ENCODE data around the gene CHGA.

The CHGA gene

GRCh38 chr14:92981726-92982125 lies 58.8 kb downstream of the CHGA start:
- H3K4me1 ChIP-seq (ENCODE audit: insufficient read depth, low read length) = no peaks in the 10 kb centered on the region
- H3K27me3 ChIP-seq (ENCODE audit: insufficient read depth, low read length, poor library complexity) = no peaks in the 10 kb centered on the region
- no peak overlapping the region for H3K27ac ChIP-seq (ENCODE audit: low read length)
- no peak overlapping the region for H3K4me2 ChIP-seq (ENCODE audit: insufficient read depth, low read length)
- H3K9me3 ChIP-seq (ENCODE audit: insufficient read depth, low read length, severe bottlenecking) = peaks cover 41% of the 10 kb centered on the region
- no peak for TF ChIP-seq EZH2 (IDR thresholded peaks at IDR 0.05; ENCODE audit: borderline replicate concordance, low read depth, low read length, severe bottlenecking)
- no peak for TF ChIP-seq CTCF (IDR thresholded peaks at IDR 0.05; ENCODE audit: borderline replicate concordance, extremely low read depth, low read length, poor library complexity, severe bottlenecking)
- H3K79me2 ChIP-seq (ENCODE audit: insufficient read depth, low read length) = no peaks in the 10 kb centered on the region
- H2AFZ ChIP-seq (ENCODE audit: low read depth, low read length) = no peak overlapping the region
- H3K4me3 ChIP-seq (ENCODE audit: low read depth in 1 of 2, low read length in 2 of 2) = no peak overlapping the region
- no peak overlapping the region for H3K9ac ChIP-seq (ENCODE audit: low read depth, low read length)
- ATAC-seq (ENCODE audit: insufficient read depth, low read depth) (no peak), DNase-seq (no peak)
- H4K20me1 ChIP-seq (ENCODE audit: insufficient read depth, low read length) = no peaks in the 10 kb centered on the region
- H3K36me3 ChIP-seq (ENCODE audit: insufficient read depth, low read length) = peaks cover 54% of the 10 kb centered on the region

GRCh38 chr14:92982956-92983355 lies 60.0 kb downstream of the CHGA start:
- Histone ChIP-seq H2AFZ (ENCODE audit: low read depth, low read length) (no peak overlapping the region), H3K4me1 (ENCODE audit: insufficient read depth, low read length) (no peaks in the 10 kb centered on the region), H3K4me2 (ENCODE audit: insufficient read depth, low read length) (no peak overlapping the region), H3K4me3 (ENCODE audit: low read depth in 1 of 2, low read length in 2 of 2) (no peak overlapping the region), H3K79me2 (ENCODE audit: insufficient read depth, low read length) (no peaks in the 10 kb centered on the region), H4K20me1 (ENCODE audit: insufficient read depth, low read length) (peaks cover 5% of the 10 kb centered on the region; the same call in 1 of the 2 replicates), H3K9ac (ENCODE audit: low read depth, low read length) (no peak overlapping the region), H3K27ac (ENCODE audit: low read length) (no peak overlapping the region), H3K36me3 (ENCODE audit: insufficient read depth, low read length) (peaks cover 44% of the 10 kb centered on the region), H3K27me3 (ENCODE audit: insufficient read depth, low read length, poor library complexity) (no peaks in the 10 kb centered on the region), H3K9me3 (ENCODE audit: insufficient read depth, low read length, severe bottlenecking) (peaks cover 34% of the 10 kb centered on the region)
- ATAC-seq (ENCODE audit: insufficient read depth, low read depth) = no peak
- no peak for DNase-seq
- TF ChIP-seq EZH2 (IDR thresholded peaks at IDR 0.05; ENCODE audit: borderline replicate concordance, low read depth, low read length, severe bottlenecking) = no peak
- TF ChIP-seq CTCF (IDR thresholded peaks at IDR 0.05; ENCODE audit: borderline replicate concordance, extremely low read depth, low read length, poor library complexity, severe bottlenecking) = no peak

- ATAC-seq (ENCODE audit: insufficient read depth, low read depth) (no peak), DNase-seq (no peak)
- Histone ChIP-seq H3K27me3 (ENCODE audit: insufficient read depth, low read length, poor library complexity) (no peaks in the 10 kb centered on the region), H3K4me1 (ENCODE audit: insufficient read depth, low read length) (no peaks in the 10 kb centered on the region), H3K79me2 (ENCODE audit: insufficient read depth, low read length) (no peaks in the 10 kb centered on the region), H2AFZ (ENCODE audit: low read depth, low read length) (no peak overlapping the region), H3K9me3 (ENCODE audit: insufficient read depth, low read length, severe bottlenecking) (peaks cover 22% of the 10 kb centered on the region), H3K4me2 (ENCODE audit: insufficient read depth, low read length) (no peak overlapping the region), H3K9ac (ENCODE audit: low read depth, low read length) (no peak overlapping the region), H3K27ac (ENCODE audit: low read length) (no peak overlapping the region), H4K20me1 (ENCODE audit: insufficient read depth, low read length) (peaks cover 8% of the 10 kb centered on the region; the same call in 1 of the 2 replicates), H3K36me3 (ENCODE audit: insufficient read depth, low read length) (peaks cover 35% of the 10 kb centered on the region), H3K4me3 (ENCODE audit: low read depth in 1 of 2, low read length in 2 of 2) (no peak overlapping the region)
- no peak for TF ChIP-seq CTCF (IDR thresholded peaks at IDR 0.05; ENCODE audit: borderline replicate concordance, extremely low read depth, low read length, poor library complexity, severe bottlenecking)
- no peak for TF ChIP-seq EZH2 (IDR thresholded peaks at IDR 0.05; ENCODE audit: borderline replicate concordance, low read depth, low read length, severe bottlenecking)
Measured at GRCh38 chr14:92984082-92984788, 61.3 kb downstream of the CHGA start.

Data from DND-41 (cell line).